Mesenchymal stem cell (in vitro differentiated cells and primary cell): ENCODE data around the gene COQ8A.
A peak's percentile ranks its signal among the peaks of the same experiment; 100 is the strongest.

Experiments
- DNase-seq: peaks from one replicate; pipeline ENCODE4 v3.0.0-alpha.2; 2013
- H2AFZ ChIP-seq: one replicate; pipeline ENCODE4 v1.6.1; 2013; ENCODE audit warnings: low read depth, mild to moderate bottlenecking, control low read depth, inconsistent platforms, low read length, moderate library complexity
- H2AK5ac ChIP-seq: 2 replicates; pipeline ENCODE4 v1.6.1; 2013; ENCODE audit warnings: low read length, moderate library complexity, mild to moderate bottlenecking, inconsistent platforms; ENCODE audit not compliant: severe bottlenecking
- H2BK120ac ChIP-seq: one replicate; pipeline ENCODE4 v1.6.1; 2013; ENCODE audit warnings: low read depth, mild to moderate bottlenecking, inconsistent platforms, low read length, moderate library complexity
- H2BK12ac ChIP-seq, 2 experiments: one replicate each; pipeline ENCODE4 v1.6.1; 2013; ENCODE audit warnings: inconsistent platforms in 2 of 2, low read length in 2 of 2, mild to moderate bottlenecking in 2 of 2, moderate library complexity in 2 of 2, control low read depth in 1 of 2
- H2BK15ac ChIP-seq: one replicate; pipeline ENCODE4 v1.6.1; 2013; ENCODE audit warnings: mild to moderate bottlenecking, low read depth, inconsistent platforms; ENCODE audit not compliant: poor library complexity, severe bottlenecking
- H2BK5ac ChIP-seq: 2 replicates; pipeline ENCODE4 v1.6.1; 2013; ENCODE audit warnings: low read depth, mild to moderate bottlenecking, low read length, control low read depth, inconsistent platforms; ENCODE audit not compliant: poor library complexity, severe bottlenecking
- H3K14ac ChIP-seq, 2 experiments: one replicate each; pipeline ENCODE4 v1.6.1; 2013; ENCODE audit warnings: inconsistent platforms in 2 of 2, low read length in 2 of 2, control low read depth in 1 of 2, mild to moderate bottlenecking in 1 of 2, moderate library complexity in 1 of 2
- H3K18ac ChIP-seq, 2 experiments: one replicate each; pipeline ENCODE4 v1.6.1; 2013; ENCODE audit warnings: inconsistent platforms in 2 of 2, low read length in 2 of 2, control low read depth in 1 of 2, low read depth in 1 of 2, mild to moderate bottlenecking in 1 of 2
- H3K23ac ChIP-seq, 2 experiments: one replicate each; pipeline ENCODE4 v1.6.1; 2013; ENCODE audit warnings: inconsistent platforms in 2 of 2, low read length in 2 of 2, mild to moderate bottlenecking in 2 of 2, moderate library complexity in 2 of 2, control low read depth in 1 of 2
- H3K27ac ChIP-seq: 2 replicates; pipeline ENCODE4 v1.5.1; 2013; ENCODE audit warnings: mild to moderate bottlenecking, moderate library complexity, low read length, control low read depth, inconsistent platforms; ENCODE audit not compliant: poor library complexity, severe bottlenecking
- H3K27me3 ChIP-seq, 2 experiments: 2 replicates each; pipeline versions ENCODE4 v1.6.1 to v1.7.0; 2013; ENCODE audit warnings: low read length in 2 of 2, mild to moderate bottlenecking in 2 of 2, moderate library complexity in 2 of 2, control low read depth in 1 of 2, inconsistent platforms in 1 of 2; ENCODE audit not compliant: control insufficient read depth in 1 of 2, insufficient read depth in 1 of 2
- H3K36me3 ChIP-seq, 2 experiments: 2 replicates each; pipeline versions ENCODE4 v1.6.1 to v1.7.0; 2013; ENCODE audit warnings: low read length in 2 of 2, control low read depth in 1 of 2, inconsistent platforms in 1 of 2, low read depth in 1 of 2, mild to moderate bottlenecking in 1 of 2; ENCODE audit not compliant: insufficient read depth in 2 of 2, control insufficient read depth in 1 of 2
- H3K4ac ChIP-seq, 2 experiments: one replicate each; pipeline ENCODE4 v1.6.1; 2013; ENCODE audit warnings: inconsistent platforms in 2 of 2, low read length in 2 of 2, mild to moderate bottlenecking in 2 of 2, moderate library complexity in 2 of 2, control low read depth in 1 of 2, low read depth in 1 of 2
- H3K4me1 ChIP-seq: 2 replicates; pipeline ENCODE4 v1.6.1; 2013; ENCODE audit warnings: low read depth, low read length, control low read depth; ENCODE audit not compliant: control insufficient read depth, insufficient read depth
- H3K4me2 ChIP-seq: 2 replicates; pipeline ENCODE4 v1.6.1; 2013; ENCODE audit warnings: low read length, mild to moderate bottlenecking, inconsistent platforms; ENCODE audit not compliant: poor library complexity, severe bottlenecking
- H3K4me3 ChIP-seq, 2 experiments: 2 replicates each; pipeline versions ENCODE4 v1.5.1 to v1.7.0; 2013; ENCODE audit warnings: low read length in 2 of 2, mild to moderate bottlenecking in 2 of 2, control low read depth in 1 of 2, low read depth in 1 of 2; ENCODE audit not compliant: insufficient read depth in 1 of 2
- H3K79me1 ChIP-seq: replicated peaks from 2 replicates; pipeline ENCODE4 v1.6.1; 2013; ENCODE audit warnings: mild to moderate bottlenecking, control low read depth, low read length, inconsistent platforms; ENCODE audit not compliant: poor library complexity, severe bottlenecking
- H3K9ac ChIP-seq: 2 replicates; pipeline ENCODE4 v1.7.0; 2013; ENCODE audit warnings: mild to moderate bottlenecking, low read length, moderate library complexity
- H3K9me3 ChIP-seq: 2 replicates; pipeline ENCODE4 v1.7.0; 2013; ENCODE audit warnings: mild to moderate bottlenecking, low read length; ENCODE audit not compliant: control insufficient read depth
- H4K8ac ChIP-seq: one replicate; pipeline ENCODE4 v1.6.1; 2013; ENCODE audit warnings: inconsistent platforms, mild to moderate bottlenecking, low read length, moderate library complexity
- H4K91ac ChIP-seq: one replicate; pipeline ENCODE4 v1.6.1; 2013; ENCODE audit warnings: mild to moderate bottlenecking, low read length, inconsistent platforms
- whole genome bisulfite sequencing: methylation state at CpG from one replicate; pipeline ENCODE4 v1.1.7; 2013; ENCODE audit warnings: mixed read lengths; 5-methylcytosine and 5-hydroxymethylcytosine counted together

Gene COQ8A

GRCh38 chr1:226974544-226975258, 34.6 kb downstream of the COQ8A start:
- peak overlapping the region; percentile 59 for H3K9ac ChIP-seq
- peak overlapping the region; percentile 44 for H2BK15ac ChIP-seq
- no peak overlapping the region for H3K23ac ChIP-seq
- peaks cover 16 to 17% of the 10 kb centered on the region in 2 experiments for H3K36me3 ChIP-seq
- H2BK5ac ChIP-seq, result no peak overlapping the region
- H2AK5ac ChIP-seq, result peak overlapping the region; percentile 33
- H3K27me3 ChIP-seq, result no peaks in the 10 kb centered on the region
- peak overlapping the region; percentile 35 for H4K91ac ChIP-seq
- 85% methylated on average over 14 of the region's 14 CpGs for WGBS
- H3K14ac ChIP-seq, result peak overlapping the region in 1 of 2 experiments; percentile 86
- peaks cover 1% of the 10 kb centered on the region for H3K79me1 ChIP-seq
- peak overlapping the region in 1 of 2 experiments; percentile 46 for H3K4ac ChIP-seq
- peak overlapping the region; percentile 30 for H3K27ac ChIP-seq
- no peak overlapping the region for H2AFZ ChIP-seq
- no peak for DNase-seq
- H3K4me2 ChIP-seq, result peak overlapping the region; percentile 20
- peak overlapping the region in 1 of 2 experiments; percentile 26 for H3K4me3 ChIP-seq
- peaks cover 15% of the 10 kb centered on the region for H3K4me1 ChIP-seq
- H4K8ac ChIP-seq, result peak overlapping the region; percentile 74
- peak overlapping the region; percentile 4 for H2BK120ac ChIP-seq
- H2BK12ac ChIP-seq, result peak overlapping the region; percentile 29 to 64
- peak overlapping the region; percentile 69 to 71 for H3K18ac ChIP-seq
- H3K9me3 ChIP-seq, result peaks cover 11% of the 10 kb centered on the region

DNA sequence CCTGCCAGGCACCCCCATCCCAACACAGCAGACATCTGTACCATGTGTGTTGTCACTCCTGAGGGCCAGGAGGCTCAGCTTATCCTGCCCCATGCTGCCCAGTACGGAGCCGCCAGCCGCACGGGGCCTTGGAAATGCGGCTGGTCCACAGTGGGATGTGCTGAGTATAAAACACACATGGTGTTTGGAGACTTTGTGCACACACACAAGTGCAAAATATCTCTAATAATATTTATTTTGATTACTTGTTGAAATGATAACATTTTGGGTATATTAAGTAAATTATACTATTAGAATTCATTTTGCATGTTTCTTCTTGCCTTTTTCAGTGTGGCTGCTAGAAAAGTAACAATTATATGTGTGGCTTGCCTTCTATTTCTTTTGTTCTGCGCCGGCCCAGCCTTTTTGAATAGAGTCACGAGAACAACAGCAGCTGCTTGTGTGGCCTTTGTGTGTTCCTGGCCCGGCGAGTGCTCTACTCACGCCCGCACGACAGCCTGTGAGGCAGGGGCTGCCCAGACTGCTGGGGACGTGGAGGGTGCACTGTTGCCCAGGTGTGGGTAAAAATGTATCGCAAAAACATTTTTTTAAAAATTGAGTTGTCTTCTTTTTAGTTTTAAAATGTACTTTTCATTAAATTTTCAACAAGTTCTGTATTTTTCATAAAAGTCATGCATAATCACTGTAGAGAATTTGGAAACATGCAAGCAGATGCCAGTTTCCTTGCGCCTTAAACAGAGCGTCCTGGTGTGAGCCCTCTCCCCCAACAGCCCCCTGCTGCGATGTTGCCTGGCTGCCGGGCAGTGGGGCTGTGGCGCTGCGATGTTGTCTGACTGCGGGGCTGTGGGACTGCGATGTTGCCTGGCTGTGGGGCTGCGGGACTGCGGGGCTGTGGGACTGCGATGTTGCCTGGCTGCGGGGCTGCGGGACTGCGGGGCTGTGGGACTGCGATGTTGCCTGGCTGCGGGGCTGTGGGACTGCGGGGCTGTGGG, 35.5 kb downstream of the COQ8A start:
- WGBS, result 95% methylated on average over 25 of the region's 32 CpGs
- no peak overlapping the region for H3K27ac ChIP-seq

GRCh38 chr1:226976276-226976977, 36.3 kb downstream of the COQ8A start:
- no peak overlapping the region for H3K4me2 ChIP-seq
- H3K18ac ChIP-seq, result no peak overlapping the region
- H2AK5ac ChIP-seq, result no peak overlapping the region
- no peak overlapping the region for H3K9ac ChIP-seq
- H2BK15ac ChIP-seq, result peak overlapping the region; percentile 17
- peaks cover 18% of the 10 kb centered on the region for H3K4me1 ChIP-seq
- peak overlapping the region in 1 of 2 experiments; percentile 9 for H3K4me3 ChIP-seq
- H2BK120ac ChIP-seq, result no peak overlapping the region
- no peaks in the 10 kb centered on the region for H3K27me3 ChIP-seq
- no peak overlapping the region for H3K23ac ChIP-seq
- H3K79me1 ChIP-seq, result peaks cover 1% of the 10 kb centered on the region
- no peak overlapping the region for H2BK12ac ChIP-seq
- no peak overlapping the region for H4K8ac ChIP-seq
- H2BK5ac ChIP-seq, result no peak overlapping the region
- DNase-seq, result no peak
- H4K91ac ChIP-seq, result no peak overlapping the region
- peak overlapping the region in 1 of 2 experiments; percentile 42 for H3K14ac ChIP-seq
- H3K36me3 ChIP-seq, result peaks cover 8 to 22% of the 10 kb centered on the region in 2 experiments
- H3K4ac ChIP-seq, result no peak overlapping the region
- peaks cover 11% of the 10 kb centered on the region for H3K9me3 ChIP-seq
- no peak overlapping the region for H3K27ac ChIP-seq
- WGBS, result 99% methylated on average over 22 of the region's 34 CpGs
- no peak overlapping the region for H2AFZ ChIP-seq

More for the DNA sequence above, 35.5 kb downstream of the COQ8A start:
- Histone ChIP-seq H2BK15ac (no peak overlapping the region), H3K4me1 (peaks cover 15% of the 10 kb centered on the region), H3K36me3 (peaks cover 9 to 17% of the 10 kb centered on the region in 2 experiments), H3K27me3 (no peaks in the 10 kb centered on the region), H3K9ac (no peak overlapping the region), H4K91ac (no peak overlapping the region), H2BK12ac (peak overlapping the region in 1 of 2 experiments; percentile 48), H3K18ac (peak overlapping the region in 1 of 2 experiments; percentile 64), H3K4ac (no peak overlapping the region), H3K14ac (peak overlapping the region in 1 of 2 experiments; percentile 53), H2AK5ac (no peak overlapping the region), H2BK5ac (no peak overlapping the region), H3K4me3 (peak overlapping the region in 1 of 2 experiments; percentile 9), H3K79me1 (peaks cover 1% of the 10 kb centered on the region), H3K23ac (peak overlapping the region in 1 of 2 experiments; percentile 26), H3K9me3 (peaks cover 11% of the 10 kb centered on the region), H2BK120ac (no peak overlapping the region), H4K8ac (no peak overlapping the region), H2AFZ (no peak overlapping the region), H3K4me2 (peak overlapping the region; percentile 20)
- DNase-seq, result no peak
